ENCODE measurements around the gene NDE1.

Gene NDE1

GRCh38 chr16:15739464-15739863, 89.4 kb downstream of the NDE1 start:
- no peak for DNase-seq (ENCODE audit: low spot score)

GRCh38 chr16:15739950-15740349, 89.9 kb downstream of the NDE1 start:
- DNase-seq (ENCODE audit: low spot score) = no peak

- DNase-seq (ENCODE audit: low spot score) = no peak
These were observed 91.3 kb downstream of the NDE1 start for GRCh38 chr16:15741207-15741871.

- no peak for DNase-seq (ENCODE audit: low spot score)
These were observed 92.7 kb downstream of the NDE1 start for GRCh38 chr16:15742716-15743115.

- DNase-seq (ENCODE audit: low spot score) = no peak
These were observed 93.6 kb downstream of the NDE1 start for GRCh38 chr16:15743657-15744056.

GRCh38 chr16:15746332-15746731, 96.3 kb downstream of the NDE1 start:
- no peak for DNase-seq (ENCODE audit: low spot score)

GRCh38 chr16:15747937-15748336, 97.9 kb downstream of the NDE1 start:
- no peak for DNase-seq (ENCODE audit: low spot score)

GRCh38 chr16:15748654-15749053, 98.6 kb downstream of the NDE1 start:
- no peak for DNase-seq (ENCODE audit: low spot score)

- no peak for DNase-seq (ENCODE audit: low spot score)
These were observed 99.3 kb downstream of the NDE1 start for GRCh38 chr16:15749371-15749770.

- DNase-seq (ENCODE audit: low spot score) = no peak
These were observed 99.9 kb downstream of the NDE1 start for GRCh38 chr16:15749985-15750384.

- DNase-seq (ENCODE audit: low spot score) = no peak
These were observed 101.9 kb downstream of the NDE1 start for GRCh38 chr16:15751940-15752339.

GRCh38 chr16:15752717-15753488, 102.9 kb downstream of the NDE1 start:
- DNase-seq (ENCODE audit: low spot score) = no peak

- DNase-seq (ENCODE audit: low spot score) = no peak
These were observed 104.9 kb downstream of the NDE1 start for GRCh38 chr16:15754821-15755534.

- no peak for DNase-seq (ENCODE audit: low spot score)
These were observed 107.0 kb downstream of the NDE1 start for GRCh38 chr16:15757077-15757386.

- no peak for DNase-seq (ENCODE audit: low spot score)
These were observed 107.7 kb downstream of the NDE1 start for GRCh38 chr16:15757630-15758251.

- no peak for DNase-seq (ENCODE audit: low spot score)
These were observed 109.0 kb downstream of the NDE1 start for GRCh38 chr16:15759070-15759469.

GRCh38 chr16:15760129-15760528, 110.1 kb downstream of the NDE1 start:
- no peak for DNase-seq (ENCODE audit: low spot score)

GRCh38 chr16:15764112-15764511, 114.1 kb downstream of the NDE1 start:
- DNase-seq (ENCODE audit: low spot score) = no peak

GRCh38 chr16:15765116-15765515, 115.1 kb downstream of the NDE1 start:
- DNase-seq (ENCODE audit: low spot score) = no peak

- DNase-seq (ENCODE audit: low spot score) = peak; percentile 56
These were observed 115.8 kb downstream of the NDE1 start for GRCh38 chr16:15765880-15766279.

GRCh38 chr16:15766918-15767317, 116.9 kb downstream of the NDE1 start:
- no peak for DNase-seq (ENCODE audit: low spot score)

- no peak for DNase-seq (ENCODE audit: low spot score)
These were observed 118.2 kb downstream of the NDE1 start for GRCh38 chr16:15768201-15768600.

- DNase-seq (ENCODE audit: low spot score) = no peak
These were observed 119.2 kb downstream of the NDE1 start for GRCh38 chr16:15769239-15769638.
